SK-N-SH treated with all-trans-retinoic acid at 6 μM for 48 hours (cell line): ENCODE data around the gene SLC16A13.

Experiments
- ARNTL ChIP-seq: fragments of 450-650 bp; formaldehyde crosslinking; IDR thresholded peaks from 2 replicates; pipeline ENCODE4 v1.5.0; 2020; ENCODE audit warnings: low read depth, mild to moderate bottlenecking, moderate library complexity, borderline replicate concordance
- BACH2 ChIP-seq: fragments of 250-450 bp; sonication (Bioruptor Pico); IDR thresholded peaks from 2 replicates; pipeline ENCODE4 v1.9.0; 2021; ENCODE audit warnings: mild to moderate bottlenecking, borderline replicate concordance
- ISL1 ChIP-seq: fragments of 250-450 bp; sonication (Bioruptor Pico); IDR thresholded peaks from 2 replicates; pipeline ENCODE4 v2.1.2; 2022; ENCODE audit warnings: mild to moderate bottlenecking, moderate library complexity
- TOX ChIP-seq: fragments of 250-450 bp; sonication (Bioruptor Pico); IDR thresholded peaks from 2 replicates; pipeline ENCODE4 v1.8.0; 2021; ENCODE audit warnings: mild to moderate bottlenecking, moderate library complexity, borderline replicate concordance
- ZFP30 ChIP-seq: fragments of 450-650 bp; formaldehyde crosslinking; IDR thresholded peaks from 2 replicates; pipeline ENCODE4 v1.5.0; 2022; ENCODE audit warnings: mild to moderate bottlenecking, moderate library complexity
- ZNF8 ChIP-seq: fragments of 450-650 bp; formaldehyde crosslinking; IDR thresholded peaks from 2 replicates; pipeline ENCODE4 v1.5.0; 2020; ENCODE audit warnings: mild to moderate bottlenecking, moderate library complexity
- TF ChIP-seq, protein P1 (sequence below): fragments of 250-450 bp; sonication (Bioruptor Pico); IDR thresholded peaks from 2 replicates; pipeline ENCODE4 v1.8.0; 2020; ENCODE audit warnings: mild to moderate bottlenecking, moderate library complexity, borderline replicate concordance
- TF ChIP-seq, protein P2 (sequence below): fragments of 250-450 bp; sonication (Bioruptor Pico); IDR thresholded peaks from 2 replicates; pipeline ENCODE4 v1.5.1; 2021; ENCODE audit warnings: mild to moderate bottlenecking, moderate library complexity
- TF ChIP-seq, protein P3 (sequence below): fragments of 250-450 bp; sonication (Bioruptor Pico); IDR thresholded peaks from 2 replicates; pipeline ENCODE4 v1.5.1; 2020; ENCODE audit warnings: low read depth, mild to moderate bottlenecking, moderate library complexity

DNA sequence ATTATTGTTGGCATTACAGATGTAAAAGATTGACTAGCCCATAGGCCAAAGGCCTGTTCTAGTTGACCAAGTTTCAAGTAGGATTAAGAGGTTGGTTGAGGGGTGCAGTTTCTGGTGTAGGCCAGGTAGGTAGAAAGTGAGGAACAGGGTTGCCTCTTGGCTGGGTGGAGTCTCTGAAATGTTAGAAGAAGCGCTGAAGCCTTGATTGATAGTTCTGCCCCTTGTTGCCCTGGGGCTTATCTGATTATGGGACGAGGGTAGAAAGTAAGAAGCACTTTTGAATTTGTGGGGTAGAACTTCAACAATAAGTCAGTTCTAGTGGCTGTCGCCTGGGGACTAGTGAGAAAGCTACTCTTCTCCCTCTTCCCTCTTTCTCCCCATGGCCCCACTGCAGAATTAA lies 6.7 kb upstream of the SLC16A13 start:
- TF ChIP-seq ARNTL (CRISPR knock-in tag) (no peak), ISL1 (CRISPR knock-in tag) (no peak), TOX (CRISPR knock-in tag) (no peak), ZNF8 (no peak), BACH2 (CRISPR knock-in tag) (no peak), ZFP30 (CRISPR knock-in tag) (no peak)
- TF ChIP-seq, protein P1, sequence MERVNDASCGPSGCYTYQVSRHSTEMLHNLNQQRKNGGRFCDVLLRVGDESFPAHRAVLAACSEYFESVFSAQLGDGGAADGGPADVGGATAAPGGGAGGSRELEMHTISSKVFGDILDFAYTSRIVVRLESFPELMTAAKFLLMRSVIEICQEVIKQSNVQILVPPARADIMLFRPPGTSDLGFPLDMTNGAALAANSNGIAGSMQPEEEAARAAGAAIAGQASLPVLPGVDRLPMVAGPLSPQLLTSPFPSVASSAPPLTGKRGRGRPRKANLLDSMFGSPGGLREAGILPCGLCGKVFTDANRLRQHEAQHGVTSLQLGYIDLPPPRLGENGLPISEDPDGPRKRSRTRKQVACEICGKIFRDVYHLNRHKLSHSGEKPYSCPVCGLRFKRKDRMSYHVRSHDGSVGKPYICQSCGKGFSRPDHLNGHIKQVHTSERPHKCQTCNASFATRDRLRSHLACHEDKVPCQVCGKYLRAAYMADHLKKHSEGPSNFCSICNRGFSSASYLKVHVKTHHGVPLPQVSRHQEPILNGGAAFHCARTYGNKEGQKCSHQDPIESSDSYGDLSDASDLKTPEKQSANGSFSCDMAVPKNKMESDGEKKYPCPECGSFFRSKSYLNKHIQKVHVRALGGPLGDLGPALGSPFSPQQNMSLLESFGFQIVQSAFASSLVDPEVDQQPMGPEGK (CRISPR knock-in tag): no peak
- TF ChIP-seq, protein P2, sequence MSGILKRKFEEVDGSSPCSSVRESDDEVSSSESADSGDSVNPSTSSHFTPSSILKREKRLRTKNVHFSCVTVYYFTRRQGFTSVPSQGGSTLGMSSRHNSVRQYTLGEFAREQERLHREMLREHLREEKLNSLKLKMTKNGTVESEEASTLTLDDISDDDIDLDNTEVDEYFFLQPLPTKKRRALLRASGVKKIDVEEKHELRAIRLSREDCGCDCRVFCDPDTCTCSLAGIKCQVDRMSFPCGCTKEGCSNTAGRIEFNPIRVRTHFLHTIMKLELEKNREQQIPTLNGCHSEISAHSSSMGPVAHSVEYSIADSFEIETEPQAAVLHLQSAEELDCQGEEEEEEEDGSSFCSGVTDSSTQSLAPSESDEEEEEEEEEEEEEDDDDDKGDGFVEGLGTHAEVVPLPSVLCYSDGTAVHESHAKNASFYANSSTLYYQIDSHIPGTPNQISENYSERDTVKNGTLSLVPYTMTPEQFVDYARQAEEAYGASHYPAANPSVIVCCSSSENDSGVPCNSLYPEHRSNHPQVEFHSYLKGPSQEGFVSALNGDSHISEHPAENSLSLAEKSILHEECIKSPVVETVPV (CRISPR knock-in tag): no peak
- TF ChIP-seq, protein P3, sequence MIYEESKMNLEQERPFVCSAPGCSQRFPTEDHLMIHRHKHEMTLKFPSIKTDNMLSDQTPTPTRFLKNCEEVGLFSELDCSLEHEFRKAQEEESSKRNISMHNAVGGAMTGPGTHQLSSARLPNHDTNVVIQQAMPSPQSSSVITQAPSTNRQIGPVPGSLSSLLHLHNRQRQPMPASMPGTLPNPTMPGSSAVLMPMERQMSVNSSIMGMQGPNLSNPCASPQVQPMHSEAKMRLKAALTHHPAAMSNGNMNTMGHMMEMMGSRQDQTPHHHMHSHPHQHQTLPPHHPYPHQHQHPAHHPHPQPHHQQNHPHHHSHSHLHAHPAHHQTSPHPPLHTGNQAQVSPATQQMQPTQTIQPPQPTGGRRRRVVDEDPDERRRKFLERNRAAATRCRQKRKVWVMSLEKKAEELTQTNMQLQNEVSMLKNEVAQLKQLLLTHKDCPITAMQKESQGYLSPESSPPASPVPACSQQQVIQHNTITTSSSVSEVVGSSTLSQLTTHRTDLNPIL (CRISPR knock-in tag): no peak
